Epithelial cell of esophagus (primary cell): ENCODE data around the gene CST1.

ENCODE experiments used
- DNase-seq: peaks from one replicate; pipeline ENCODE4 v3.0.0; 2010; ENCODE audit warnings: low read depth
- H3K4me3 ChIP-seq: 2 replicates; pipeline ENCODE4 v1.5.1; 2011; ENCODE audit warnings: mild to moderate bottlenecking, low read length, control low read depth
- TF ChIP-seq, protein P1 (sequence below): IDR thresholded peaks from 2 replicates; pipeline ENCODE4 v1.5.1; 2011; ENCODE audit warnings: low read depth, mild to moderate bottlenecking, low read length, control low read depth, inconsistent platforms; ENCODE audit not compliant: insufficient read depth; ENCODE audit errors: missing control alignments

CST1 gene

DNA sequence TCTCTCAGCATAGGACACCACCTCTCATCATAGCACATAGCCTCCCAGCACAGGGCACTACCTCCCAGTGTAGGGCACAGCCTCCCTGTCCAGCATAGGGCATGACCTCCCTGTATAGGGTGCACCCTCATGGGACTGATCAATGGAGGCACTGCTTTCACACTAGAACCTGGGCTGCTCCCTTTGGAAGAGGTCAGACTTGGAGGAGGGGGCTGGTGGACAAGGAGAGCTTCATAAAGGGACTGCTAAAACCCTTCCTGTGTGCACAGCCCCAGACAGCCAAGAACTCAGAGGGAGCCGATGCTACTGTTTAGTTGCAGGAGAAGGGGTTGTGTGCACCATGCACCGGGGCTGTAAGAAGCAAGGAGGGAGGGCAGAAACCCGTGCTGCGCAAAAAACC, 40.0 kb downstream of the CST1 start:
- no peak overlapping the region for H3K4me3 ChIP-seq
- TF ChIP-seq, protein P1, sequence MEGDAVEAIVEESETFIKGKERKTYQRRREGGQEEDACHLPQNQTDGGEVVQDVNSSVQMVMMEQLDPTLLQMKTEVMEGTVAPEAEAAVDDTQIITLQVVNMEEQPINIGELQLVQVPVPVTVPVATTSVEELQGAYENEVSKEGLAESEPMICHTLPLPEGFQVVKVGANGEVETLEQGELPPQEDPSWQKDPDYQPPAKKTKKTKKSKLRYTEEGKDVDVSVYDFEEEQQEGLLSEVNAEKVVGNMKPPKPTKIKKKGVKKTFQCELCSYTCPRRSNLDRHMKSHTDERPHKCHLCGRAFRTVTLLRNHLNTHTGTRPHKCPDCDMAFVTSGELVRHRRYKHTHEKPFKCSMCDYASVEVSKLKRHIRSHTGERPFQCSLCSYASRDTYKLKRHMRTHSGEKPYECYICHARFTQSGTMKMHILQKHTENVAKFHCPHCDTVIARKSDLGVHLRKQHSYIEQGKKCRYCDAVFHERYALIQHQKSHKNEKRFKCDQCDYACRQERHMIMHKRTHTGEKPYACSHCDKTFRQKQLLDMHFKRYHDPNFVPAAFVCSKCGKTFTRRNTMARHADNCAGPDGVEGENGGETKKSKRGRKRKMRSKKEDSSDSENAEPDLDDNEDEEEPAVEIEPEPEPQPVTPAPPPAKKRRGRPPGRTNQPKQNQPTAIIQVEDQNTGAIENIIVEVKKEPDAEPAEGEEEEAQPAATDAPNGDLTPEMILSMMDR = no peak
- no peak for DNase-seq

DNA sequence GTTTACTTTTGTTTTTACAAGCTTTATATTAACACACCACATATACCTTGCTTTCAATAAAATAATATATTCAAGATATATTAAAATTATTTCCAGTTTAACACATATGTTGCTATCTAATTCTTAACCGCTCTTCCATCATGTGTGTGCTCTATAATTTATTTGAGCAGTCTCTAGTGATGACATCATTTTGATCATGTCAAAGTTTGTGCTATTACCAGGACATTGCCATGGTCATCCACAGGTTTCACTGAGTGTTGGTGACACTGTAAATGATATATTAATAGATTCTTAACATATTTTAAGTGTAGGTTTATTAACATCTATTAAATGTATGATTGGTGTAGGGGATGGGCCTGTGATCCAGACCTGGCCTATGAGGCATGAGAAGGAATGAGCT, 44.8 kb downstream of the CST1 start:
- DNase-seq = no peak

GRCh38 chr20:23702021-23702420, 48.7 kb downstream of the CST1 start:
- TF ChIP-seq, protein P1 = no peak
- DNase-seq = no peak

More for the DNA sequence above, 44.8 kb downstream of the CST1 start:
- H3K4me3 ChIP-seq = no peak overlapping the region
- TF ChIP-seq, protein P1 = no peak

GRCh38 chr20:23700931-23701330, 49.8 kb downstream of the CST1 start:
- no peak for DNase-seq
- H3K4me3 ChIP-seq = no peak overlapping the region
- TF ChIP-seq, protein P1 = no peak

More at GRCh38 chr20:23702021-23702420, 48.7 kb downstream of the CST1 start:
- no peak overlapping the region for H3K4me3 ChIP-seq

DNA sequence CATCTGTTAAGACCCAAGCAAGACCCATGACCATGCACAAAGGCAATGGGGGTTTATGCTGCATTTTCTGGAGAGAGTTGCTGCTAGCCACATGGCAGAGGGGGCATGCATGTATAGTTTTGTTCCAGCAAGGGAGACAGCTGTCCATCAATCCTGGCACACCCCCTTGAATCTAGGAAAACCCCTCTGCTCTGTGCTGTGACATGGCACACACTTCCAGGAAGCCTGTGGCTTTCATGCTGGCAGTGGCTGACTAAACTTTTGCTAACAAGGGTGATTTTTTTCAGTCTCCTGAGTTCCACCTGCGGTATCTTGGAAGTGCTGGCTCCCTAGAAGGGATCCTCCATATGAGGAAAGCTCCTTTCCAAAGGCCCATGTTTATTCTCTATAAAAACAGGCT, 52.8 kb downstream of the CST1 start:
- TF ChIP-seq, protein P1 = no peak
- no peak for DNase-seq
- H3K4me3 ChIP-seq = no peak overlapping the region
